Caco-2 (cell line): Measurements from ENCODE around the gene OSBPL10. TPM values are rescaled to one million over a fixed set of nuclear protein-coding genes. Genes with fewer than 3 reads are reported as not detected.
A peak's percentile ranks its signal among the peaks of the same experiment; 100 is the strongest.

Source experiments
- Bru-seq: library from RNA; stranded (reverse); fragments of 400-500 nt; gene quantifications from one replicate; lab custom pipeline; 2021; lab: Mats Ljungman, UMichigan
- BruChase-seq, 2 experiments: library from RNA; stranded (reverse); fragments of 400-500 nt; gene quantifications; one replicate each; lab custom pipeline; 2021; lab: Mats Ljungman, UMichigan
- BruUV-seq: library from RNA; stranded (reverse); fragments of 400-500 nt; replicated peaks from 2 replicates; lab custom pipeline; 2021; lab: Mats Ljungman, UMichigan
- CTCF ChIA-PET: fragments of 300-600 bp; sonication (Branson Sonifier 250); formaldehyde crosslinking; loops from one replicate; lab custom pipeline; 2022; ENCODE audit warnings: antibody characterized with exemption; lab: Charles Lee
- POLR2A ChIA-PET: fragments of 300-600 bp; sonication (Branson Sonifier 250); formaldehyde crosslinking; loops from one replicate; lab custom pipeline; 2022; ENCODE audit warnings: antibody characterized with exemption; lab: Charles Lee
- DNase-seq, 2 experiments: peaks; one replicate each; pipeline versions ENCODE4 v3.0.0 to v3.0.0-alpha.2; 2020 to 2022
- H3K27me3 ChIP-seq: replicated peaks from 2 replicates; pipeline ENCODE4 v1.6.0; 2011; ENCODE audit warnings: low read length; ENCODE audit not compliant: control insufficient read depth, insufficient read depth
- H3K36me3 ChIP-seq: 2 replicates; pipeline ENCODE4 v1.5.1; 2011; ENCODE audit warnings: low read length; ENCODE audit not compliant: control insufficient read depth, insufficient read depth
- H3K4me1 ChIP-seq: fragments of 250-450 bp; sonication (Bioruptor Pico); 2 replicates; pipeline ENCODE4 v1.5.1; 2020; ENCODE audit warnings: mild to moderate bottlenecking
- H3K4me3 ChIP-seq: 2 replicates; pipeline ENCODE4 v1.5.1; 2011; ENCODE audit warnings: low read depth, mild to moderate bottlenecking, control low read depth, low read length
- H3K9me3 ChIP-seq: fragments of 250-450 bp; sonication (Bioruptor Pico); 2 replicates; pipeline ENCODE4 v1.5.1; 2020; ENCODE audit warnings: mild to moderate bottlenecking, moderate library complexity
- H3K27ac Mint-ChIP-seq: one replicate; pipeline ENCODE4 v1.8.0; 2022; ENCODE audit warnings: mixed read lengths; ENCODE audit not compliant: unreplicated experiment
- H3K27me3 Mint-ChIP-seq: one replicate; pipeline ENCODE4 v1.8.0; 2022; ENCODE audit warnings: mixed read lengths; ENCODE audit not compliant: insufficient read depth, unreplicated experiment
- H3K36me3 Mint-ChIP-seq: one replicate; pipeline ENCODE4 v1.8.0; 2022; ENCODE audit warnings: mild to moderate bottlenecking, mixed read lengths; ENCODE audit not compliant: insufficient read depth, unreplicated experiment
- H3K4me1 Mint-ChIP-seq: one replicate; pipeline ENCODE4 v1.8.0; 2022; ENCODE audit warnings: low read depth, mixed read lengths; ENCODE audit not compliant: unreplicated experiment
- H3K4me3 Mint-ChIP-seq: one replicate; pipeline ENCODE4 v1.8.0; 2022; ENCODE audit warnings: mild to moderate bottlenecking, moderate library complexity, mixed read lengths; ENCODE audit not compliant: unreplicated experiment
- H3K9me3 Mint-ChIP-seq: one replicate; pipeline ENCODE4 v1.8.0; 2022; ENCODE audit warnings: mixed read lengths; ENCODE audit not compliant: unreplicated experiment
- CTCF ChIP-seq, 2 experiments: fragments of 200-600 bp in 1 of 2; IDR thresholded peaks; 1 replicate in 1 of 2; 2 replicates in 1 of 2; pipeline versions ENCODE4 v1.5.1 to v1.8.0; 2011 to 2022; ENCODE audit warnings: antibody characterized with exemption in 1 of 2, control low read depth in 1 of 2, inconsistent platforms in 1 of 2, low read depth in 1 of 2, low read length in 1 of 2, mild to moderate bottlenecking in 1 of 2, moderate library complexity in 1 of 2; ENCODE audit not compliant: insufficient read depth in 1 of 2, severe bottlenecking in 1 of 2, unreplicated experiment in 1 of 2
- intact Hi-C: fragments of 100-400 bp; cut with micrococcal nuclease; formaldehyde crosslinking; loops from one replicate; pipeline ENCODE4 v1.10.0; 2022; ENCODE audit not compliant: unreplicated experiment
- long read RNA-seq: library from polyadenylated mRNA; stranded (forward); transcript quantifications from one replicate; pipeline ENCODE4 v2.0.0, GENCODE V29; 2022
- total RNA-seq: library from RNA; stranded (reverse); gene quantifications from 2 replicates; pipeline ENCODE4 v1.2.3, GENCODE V29; 2022

Gene OSBPL10
- total RNA-seq (71.2 and 79.5 TPM in 2 replicates), Bru-seq, nascent RNA (percentile 85 among the genes with signal in this experiment), BruChase-seq, experiment 1, labeled RNA remaining after a 2-hour chase (percentile 79 among the genes with signal in this experiment), BruChase-seq, experiment 2, labeled RNA remaining after a 6-hour chase (percentile 79 among the genes with signal in this experiment)
- long read RNA-seq, full-length matches to known transcripts: 52 of 83 reads
- long read RNA-seq, partial matches to known transcripts: 9 of 83 reads
- long read RNA-seq, other reads (novel, unspliced or antisense): 22 of 83 reads

- peaks cover 28% of the 10 kb centered on the region for H3K4me1 ChIP-seq
- peaks cover 23% of the 10 kb centered on the region for H3K4me1 Mint-ChIP-seq
- H3K36me3 Mint-ChIP-seq: peaks cover 29% of the 10 kb centered on the region
- peak; percentile 84 to 89 for DNase-seq
- H3K27me3 Mint-ChIP-seq: no peaks in the 10 kb centered on the region
- no peaks in the 10 kb centered on the region for H3K27me3 ChIP-seq
- peak within 1 kb of the TSS; percentile 88 for H3K27ac Mint-ChIP-seq
- H3K36me3 ChIP-seq: no peaks in the 10 kb centered on the region
- H3K4me3 ChIP-seq: peak within 1 kb of the TSS; percentile 62
- BruUV-seq: TSS peak; percentile 17
- peak within 1 kb of the TSS; percentile 93 for H3K4me3 Mint-ChIP-seq
- intact Hi-C loops: loop anchor here (1.0 kb wide), 3 partner anchors 12 to 58 kb away; no protein-coding TSS in a partner anchor
- peaks cover 10% of the 10 kb centered on the region for H3K9me3 Mint-ChIP-seq
- no peaks in the 10 kb centered on the region for H3K9me3 ChIP-seq
- CTCF ChIA-PET: interaction anchor here (0.5 to 1.2 kb wide), 7 partner anchors 37 to 576 kb away, joined by 3 to 8 read pairs (median 4); partner anchors contain the start of gene STT3B
- POLR2A ChIA-PET: interaction anchor here (0.5 kb wide), 1 partner anchor 233 kb away, joined by 3 read pairs; no protein-coding TSS in a partner anchor
- TF ChIP-seq CTCF (IDR thresholded peaks at IDR 0.05; ENCODE audit: insufficient read depth in 1 of 2, low read depth in 1 of 2, low read length in 1 of 2, severe bottlenecking in 1 of 2, unreplicated experiment in 1 of 2): no peak
These were observed at the start of gene OSBPL10, which contains the start of gene ZNF860 for GRCh38 chr3:31981206-31982181. Gene OSBPL10 (minus strand): TSS chr3:31981262. CDS start chr3:31981179, 83 bp downstream. Gene ZNF860 (plus strand): TSS chr3:31981750. CDS start chr3:31989080, 7,330 bp downstream.

- TF ChIP-seq CTCF (IDR thresholded peaks at IDR 0.05; ENCODE audit: insufficient read depth in 1 of 2, low read depth in 1 of 2, low read length in 1 of 2, severe bottlenecking in 1 of 2, unreplicated experiment in 1 of 2): no peak
- POLR2A ChIA-PET: no interaction called here
- Histone ChIP-seq H3K27me3 (no peaks in the 10 kb centered on the region), H3K9me3 (no peaks in the 10 kb centered on the region), H3K4me3 (no peak overlapping the region), H3K36me3 (no peaks in the 10 kb centered on the region), H3K4me1 (no peaks in the 10 kb centered on the region)
- Mint-ChIP-seq H3K27ac (no peak overlapping the region), H3K36me3 (no peaks in the 10 kb centered on the region), H3K4me3 (no peak overlapping the region), H3K4me1 (no peaks in the 10 kb centered on the region), H3K9me3 (no peaks in the 10 kb centered on the region), H3K27me3 (no peaks in the 10 kb centered on the region)
- no peak for DNase-seq
- CTCF ChIA-PET: no interaction called here
- intact Hi-C loops: no loop called here
- BruUV-seq: no TSS peak
These were observed 45.5 kb upstream of the OSBPL10 start for GRCh38 chr3:32026593-32026992.

GRCh38 chr3:32022947-32023346 is 41.9 kb upstream of the OSBPL10 start:
- no TSS peak for BruUV-seq
- H3K4me3 Mint-ChIP-seq: no peak overlapping the region
- peaks cover 11% of the 10 kb centered on the region for H3K4me1 Mint-ChIP-seq
- Histone ChIP-seq H3K4me1 (peaks cover 6% of the 10 kb centered on the region; the same call in 1 of the 2 replicates), H3K4me3 (no peak overlapping the region), H3K9me3 (no peaks in the 10 kb centered on the region), H3K36me3 (no peaks in the 10 kb centered on the region), H3K27me3 (no peaks in the 10 kb centered on the region)
- no peak for DNase-seq
- intact Hi-C loops: no loop called here
- no peaks in the 10 kb centered on the region for H3K27me3 Mint-ChIP-seq
- POLR2A ChIA-PET: no interaction called here
- TF ChIP-seq CTCF (IDR thresholded peaks at IDR 0.05; ENCODE audit: insufficient read depth in 1 of 2, low read depth in 1 of 2, low read length in 1 of 2, severe bottlenecking in 1 of 2, unreplicated experiment in 1 of 2): no peak
- H3K27ac Mint-ChIP-seq: no peak overlapping the region
- CTCF ChIA-PET: no interaction called here
- no peaks in the 10 kb centered on the region for H3K9me3 Mint-ChIP-seq
- peaks cover 12% of the 10 kb centered on the region for H3K36me3 Mint-ChIP-seq
